PC-3 (cell line): Measurements from ENCODE around the gene MDFIC2.

Source experiments
- EZH2 ChIP-seq: fragments of 300-600 bp; sonication (generic); IDR thresholded peaks from one replicate; pipeline ENCODE4 v1.6.1; 2017; ENCODE audit warnings: antibody characterized with exemption, mild to moderate bottlenecking, low read length; ENCODE audit not compliant: unreplicated experiment
- EZH2phosphoT487 ChIP-seq: fragments of 300-600 bp; sonication (generic); IDR thresholded peaks from 2 replicates; pipeline ENCODE4 v1.6.1; 2018; ENCODE audit warnings: mild to moderate bottlenecking, antibody characterized with exemption, low read length, borderline replicate concordance
- TF ChIP-seq, protein P1 (sequence below): fragments of 300-600 bp; sonication (generic); conservative IDR thresholded peaks from 2 replicates; pipeline ENCODE4 v1.5.1; 2017; ENCODE audit warnings: antibody characterized with exemption, low read depth, mild to moderate bottlenecking, low read length

DNA sequence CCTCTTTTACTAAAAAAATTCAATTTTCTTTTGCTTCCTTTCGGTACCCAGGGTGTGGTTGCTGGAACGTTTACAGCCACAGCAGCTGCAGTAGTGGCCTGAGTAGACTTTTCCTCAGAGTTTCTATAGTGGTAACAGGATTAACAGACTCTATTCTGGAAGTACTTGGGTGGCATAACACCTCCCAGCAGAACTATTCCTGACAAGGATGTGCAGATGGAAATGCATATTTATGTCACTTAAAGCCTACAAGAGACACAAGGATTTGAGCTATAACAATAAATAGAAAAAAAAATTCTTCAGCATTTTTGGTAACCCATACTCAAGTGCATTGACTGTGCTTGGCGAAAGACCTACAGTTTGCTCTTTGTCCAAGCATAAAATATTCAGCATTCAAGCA is 94.0 kb downstream of the MDFIC2 start:
- TF ChIP-seq, protein P1, sequence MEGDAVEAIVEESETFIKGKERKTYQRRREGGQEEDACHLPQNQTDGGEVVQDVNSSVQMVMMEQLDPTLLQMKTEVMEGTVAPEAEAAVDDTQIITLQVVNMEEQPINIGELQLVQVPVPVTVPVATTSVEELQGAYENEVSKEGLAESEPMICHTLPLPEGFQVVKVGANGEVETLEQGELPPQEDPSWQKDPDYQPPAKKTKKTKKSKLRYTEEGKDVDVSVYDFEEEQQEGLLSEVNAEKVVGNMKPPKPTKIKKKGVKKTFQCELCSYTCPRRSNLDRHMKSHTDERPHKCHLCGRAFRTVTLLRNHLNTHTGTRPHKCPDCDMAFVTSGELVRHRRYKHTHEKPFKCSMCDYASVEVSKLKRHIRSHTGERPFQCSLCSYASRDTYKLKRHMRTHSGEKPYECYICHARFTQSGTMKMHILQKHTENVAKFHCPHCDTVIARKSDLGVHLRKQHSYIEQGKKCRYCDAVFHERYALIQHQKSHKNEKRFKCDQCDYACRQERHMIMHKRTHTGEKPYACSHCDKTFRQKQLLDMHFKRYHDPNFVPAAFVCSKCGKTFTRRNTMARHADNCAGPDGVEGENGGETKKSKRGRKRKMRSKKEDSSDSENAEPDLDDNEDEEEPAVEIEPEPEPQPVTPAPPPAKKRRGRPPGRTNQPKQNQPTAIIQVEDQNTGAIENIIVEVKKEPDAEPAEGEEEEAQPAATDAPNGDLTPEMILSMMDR, result no peak
- no peak for TF ChIP-seq EZH2
- no peak for TF ChIP-seq EZH2phosphoT487
